Lung microvascular endothelial cell (primary cell): ENCODE results near the gene ZHX3. TPM values are rescaled to one million over a fixed set of nuclear protein-coding genes. Genes with fewer than 3 reads are reported as not detected.

Source experiments
- DNase-seq, 2 donors: peaks; one replicate each; pipeline versions ENCODE4 v3.0.0 to v3.0.0-alpha.2; 2010; ENCODE audit warnings: low read depth in 2 of 2
- total RNA-seq: library from RNA; depleted of rRNA; stranded (reverse); fragments of >200 nt; gene quantifications from 2 replicates; pipeline ENCODE4 v1.2.1, GENCODE V29; 2014

Gene ZHX3
- total RNA-seq, 1 donor from 2014 or later = 6.5 TPM

DNA sequence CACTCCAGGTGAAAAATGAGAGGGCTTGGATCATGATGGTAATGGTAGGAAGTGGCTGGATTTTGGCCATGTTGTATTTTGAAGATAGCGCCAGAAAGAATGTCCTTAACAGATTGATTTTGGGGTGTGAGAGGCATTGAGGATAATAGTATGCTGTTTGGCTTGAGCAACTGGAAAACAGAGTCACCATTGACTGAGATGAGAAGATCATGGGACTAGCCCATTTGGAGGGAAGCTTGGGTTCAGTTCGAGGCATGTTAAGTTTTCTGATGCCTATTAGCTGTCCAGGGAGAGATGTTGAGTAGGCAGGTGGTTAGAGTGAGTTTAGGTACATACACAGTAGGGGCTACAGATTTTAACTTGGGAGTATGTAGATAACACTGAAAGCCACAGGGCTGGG, 156.8 kb downstream of the ZHX3 start:
- no peak for DNase-seq

DNA sequence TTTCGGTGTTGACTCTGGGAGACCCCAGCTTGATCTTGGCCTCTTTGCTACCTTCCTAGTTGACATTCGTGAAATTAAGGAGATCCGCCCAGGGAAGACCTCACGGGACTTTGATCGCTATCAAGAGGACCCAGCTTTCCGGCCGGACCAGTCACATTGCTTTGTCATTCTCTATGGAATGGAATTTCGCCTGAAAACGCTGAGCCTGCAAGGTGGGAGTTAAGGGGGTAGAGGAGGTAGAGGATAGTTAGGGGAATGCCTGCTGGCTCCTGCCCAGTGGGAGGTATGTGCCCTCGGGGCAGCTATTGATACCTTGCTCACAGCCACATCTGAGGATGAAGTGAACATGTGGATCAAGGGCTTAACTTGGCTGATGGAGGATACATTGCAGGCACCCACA, 158.0 kb downstream of the ZHX3 start:
- DNase-seq = no peak

DNA sequence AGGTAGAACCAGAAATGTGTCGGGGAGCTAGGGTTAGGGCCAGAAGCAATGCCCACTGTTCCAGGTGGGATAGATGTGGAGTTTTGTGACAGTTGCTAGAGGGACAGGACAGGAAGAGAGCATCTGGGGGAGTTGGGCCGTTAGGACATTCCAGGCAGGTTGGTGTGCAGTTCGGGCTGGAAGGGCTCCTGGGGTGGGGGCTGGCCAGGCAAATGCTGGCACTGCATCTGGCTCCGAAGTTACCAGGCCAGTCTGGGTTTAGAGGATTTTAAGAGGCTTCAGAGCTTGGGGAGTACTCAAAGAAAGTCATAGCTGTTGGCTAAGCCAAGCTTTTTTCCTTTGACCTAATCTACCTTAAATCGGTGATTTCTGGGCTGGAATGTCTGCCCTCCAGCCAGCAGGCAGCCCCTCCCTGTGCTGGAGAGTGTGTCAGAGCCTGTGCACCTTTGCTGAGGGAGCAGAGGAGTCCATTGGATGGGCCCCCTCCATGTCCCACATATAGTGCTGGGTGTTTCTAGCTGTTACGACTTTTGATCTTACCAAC, 159.4 kb downstream of the ZHX3 start:
- no peak for DNase-seq

GRCh38 chr20:41155261-41155660, 162.3 kb downstream of the ZHX3 start:
- DNase-seq = no peak

DNA sequence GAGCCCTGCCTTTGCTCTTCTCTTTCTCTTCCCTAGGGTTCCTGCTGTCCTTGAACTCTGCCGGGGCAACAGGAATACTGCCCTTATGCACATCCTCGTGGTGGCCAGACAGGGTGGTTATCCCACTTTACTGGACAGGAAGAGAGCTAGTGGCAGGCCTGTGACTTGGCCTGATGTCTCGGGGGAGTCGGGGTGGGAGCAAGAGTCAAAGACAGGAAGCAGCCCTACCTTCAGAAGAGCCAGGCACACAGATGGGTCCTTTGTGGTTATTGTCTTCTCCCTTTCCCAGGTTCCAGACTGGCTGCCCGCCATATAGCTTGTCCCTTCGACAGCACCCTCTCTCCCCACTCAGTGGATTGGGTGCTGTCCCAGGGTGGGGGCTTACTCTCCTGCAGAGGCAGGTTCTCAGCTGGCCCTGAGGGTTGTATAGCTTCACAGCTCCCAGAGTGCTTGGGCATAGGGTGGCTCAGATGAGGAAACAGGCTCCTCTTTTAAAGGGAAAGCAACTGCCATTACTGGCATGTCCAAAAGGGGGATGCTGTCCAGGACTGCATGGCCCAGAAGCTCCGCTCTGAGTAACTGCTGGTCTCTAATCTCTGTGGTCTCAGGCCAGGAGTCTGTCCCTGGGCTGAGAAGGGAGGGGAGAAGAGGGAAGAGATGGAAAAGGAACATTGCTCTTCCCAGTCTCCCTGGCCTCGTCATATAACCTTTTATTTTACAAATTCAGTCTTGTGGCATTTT, 162.9 kb downstream of the ZHX3 start:
- DNase-seq = no peak

DNA sequence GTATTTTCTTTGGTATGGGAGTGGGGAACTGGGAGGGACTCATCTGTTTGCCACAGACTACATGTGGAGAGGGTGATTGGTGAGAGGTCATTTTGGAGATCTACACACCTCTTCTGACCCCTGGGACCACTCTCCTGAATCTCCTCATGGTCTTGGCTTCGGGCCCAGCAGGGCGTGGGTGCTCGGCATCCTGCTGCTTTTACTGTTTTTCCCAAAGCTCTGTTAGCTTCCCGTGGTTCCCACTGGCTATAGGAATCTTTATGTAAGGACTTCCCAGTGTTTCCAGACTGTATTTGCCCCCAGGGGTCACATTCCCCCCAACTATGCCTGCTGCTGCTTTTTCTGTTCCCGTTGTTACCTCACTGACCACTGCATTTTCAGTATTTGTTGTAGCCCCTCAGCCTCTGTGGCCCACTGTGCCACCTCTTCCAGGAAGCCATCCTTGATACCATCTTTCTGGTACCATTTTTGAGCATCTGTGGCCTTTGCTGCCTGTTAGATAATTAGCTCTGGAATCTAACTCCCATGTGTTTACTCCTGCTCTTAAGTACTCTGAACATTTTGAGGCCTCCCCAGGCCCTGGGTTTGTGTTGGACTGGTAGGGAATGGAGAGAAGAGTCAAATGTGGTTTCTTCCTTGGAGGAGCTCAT, 165.3 kb downstream of the ZHX3 start:
- DNase-seq = peak in 1 of 2 donors; percentile 43

GRCh38 chr20:41151134-41151869, 166.2 kb downstream of the ZHX3 start:
- peak in 1 of 2 donors; percentile 37 for DNase-seq

DNA sequence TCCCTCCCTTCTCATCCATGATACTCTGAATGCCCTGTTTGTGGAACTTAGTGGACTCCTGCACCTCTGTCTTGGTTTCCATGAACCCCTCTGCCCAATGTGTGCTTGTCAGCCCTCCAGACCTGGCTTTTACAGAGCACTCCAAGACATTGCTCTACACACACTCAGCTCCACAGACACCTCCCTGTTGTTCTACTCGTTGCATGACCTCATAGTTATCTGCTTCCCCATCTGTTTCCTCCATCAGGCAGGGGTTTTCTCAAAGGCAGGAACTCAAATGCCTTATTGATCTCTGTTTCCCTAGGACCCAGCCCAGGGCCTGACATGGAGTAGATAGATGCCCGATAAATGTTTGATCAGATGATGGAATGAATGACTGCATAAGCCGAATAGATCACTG, 166.9 kb downstream of the ZHX3 start:
- DNase-seq = peak; percentile 69 to 95

DNA sequence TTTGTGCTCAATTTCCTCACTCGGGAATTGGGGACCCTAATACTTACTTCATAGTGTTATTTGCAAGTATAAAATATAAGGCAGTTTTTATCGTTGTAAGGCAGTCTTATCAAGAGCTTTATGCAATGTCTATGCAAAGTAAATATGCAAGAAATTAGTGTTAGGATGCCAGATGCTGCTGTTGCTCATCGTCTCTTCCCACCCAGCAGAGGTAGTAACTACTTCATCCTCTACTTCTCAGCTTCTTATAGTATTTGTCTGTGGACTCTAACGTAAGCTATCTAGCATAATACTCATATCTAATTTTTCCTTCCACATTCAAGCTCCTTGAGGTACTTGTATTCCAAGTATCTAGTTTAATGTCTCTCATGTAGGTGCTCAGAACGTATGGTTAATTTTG, 168.6 kb downstream of the ZHX3 start:
- no peak for DNase-seq

DNA sequence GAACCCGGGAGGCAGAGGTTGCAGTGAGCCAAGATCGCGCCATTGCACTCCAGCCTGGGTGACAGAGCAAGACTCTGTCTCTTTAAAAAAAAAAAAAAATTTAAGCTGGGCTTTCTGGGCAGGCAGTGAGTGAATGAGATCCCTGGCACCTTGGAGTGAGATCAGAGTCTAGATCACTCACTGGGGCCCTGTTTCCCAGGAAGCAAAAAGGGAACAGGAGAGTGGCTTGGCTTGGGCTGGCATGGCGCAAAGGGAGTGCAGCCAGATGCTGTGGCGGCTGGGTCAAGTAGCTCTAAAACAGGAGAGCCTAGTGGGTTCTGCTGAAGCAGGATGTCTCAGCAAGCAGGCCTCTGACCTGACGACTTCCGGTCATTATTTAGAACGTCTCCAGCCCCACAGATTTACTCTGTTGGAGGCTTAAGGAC, 169.8 kb downstream of the ZHX3 start:
- DNase-seq = peak in 1 of 2 donors; percentile 93

- DNase-seq = peak; percentile 60 to 73
Measured at GRCh38 chr20:41145821-41146620, 171.5 kb downstream of the ZHX3 start.

- no peak for DNase-seq
Measured at GRCh38 chr20:41145317-41145716, 172.2 kb downstream of the ZHX3 start.

- no peak for DNase-seq
Measured at GRCh38 chr20:41143354-41143753, 174.2 kb downstream of the ZHX3 start.

- no peak for DNase-seq
Measured at GRCh38 chr20:41142919-41143318, 174.6 kb downstream of the ZHX3 start.

DNA sequence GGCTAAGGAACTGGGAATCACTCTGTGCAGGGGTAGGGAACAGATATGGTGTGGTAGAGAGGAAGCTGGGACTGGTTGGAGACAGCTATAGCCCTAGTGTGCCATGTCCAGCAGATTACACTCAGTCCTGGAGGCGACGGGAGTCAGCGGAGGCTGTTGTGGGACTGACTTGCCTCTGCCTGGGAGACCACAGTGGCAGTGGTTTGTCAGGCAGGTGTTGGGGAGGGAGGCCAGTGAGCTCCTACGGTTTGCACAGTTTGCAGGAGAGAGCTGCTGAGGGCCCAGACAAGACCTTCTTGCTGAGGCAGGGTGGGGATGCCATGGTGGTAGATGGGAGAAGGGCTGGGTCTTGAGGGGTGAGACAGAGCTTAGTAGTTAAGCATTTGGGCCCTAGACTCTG, 175.3 kb downstream of the ZHX3 start:
- DNase-seq = no peak

DNA sequence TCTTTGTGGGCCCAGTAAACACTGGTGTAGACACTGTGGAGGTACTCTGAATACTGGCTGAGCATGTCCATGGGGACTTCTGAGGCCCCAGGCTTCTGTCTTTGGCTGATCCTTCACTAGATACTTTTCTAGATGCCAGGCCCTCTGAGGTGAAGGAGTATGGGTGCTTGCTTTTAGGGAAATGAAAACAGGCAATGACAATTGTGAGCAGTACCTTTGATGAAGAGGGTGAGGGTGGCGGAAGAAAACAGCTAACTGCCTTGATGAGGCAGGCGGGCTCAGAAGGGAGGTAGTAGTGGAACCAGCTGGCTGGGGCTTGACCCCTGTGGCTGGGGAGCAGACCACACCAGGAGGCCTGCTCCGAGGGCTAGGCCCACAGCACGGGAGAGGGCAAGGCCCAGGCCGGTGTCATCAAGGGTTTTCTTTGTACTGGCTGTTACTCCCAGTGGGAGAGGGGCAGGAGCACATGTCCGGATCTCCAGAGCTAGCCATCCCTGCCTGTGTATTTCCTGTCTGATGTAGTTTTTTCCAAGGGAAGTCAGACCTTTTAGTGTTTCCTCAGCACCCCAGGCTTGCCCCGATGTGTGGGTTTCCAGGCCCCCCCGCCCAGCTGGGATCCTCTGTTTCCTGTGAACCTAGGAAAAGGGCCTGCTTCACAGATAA, 176.2 kb downstream of the ZHX3 start:
- peak; percentile 86 to 96 for DNase-seq

DNA sequence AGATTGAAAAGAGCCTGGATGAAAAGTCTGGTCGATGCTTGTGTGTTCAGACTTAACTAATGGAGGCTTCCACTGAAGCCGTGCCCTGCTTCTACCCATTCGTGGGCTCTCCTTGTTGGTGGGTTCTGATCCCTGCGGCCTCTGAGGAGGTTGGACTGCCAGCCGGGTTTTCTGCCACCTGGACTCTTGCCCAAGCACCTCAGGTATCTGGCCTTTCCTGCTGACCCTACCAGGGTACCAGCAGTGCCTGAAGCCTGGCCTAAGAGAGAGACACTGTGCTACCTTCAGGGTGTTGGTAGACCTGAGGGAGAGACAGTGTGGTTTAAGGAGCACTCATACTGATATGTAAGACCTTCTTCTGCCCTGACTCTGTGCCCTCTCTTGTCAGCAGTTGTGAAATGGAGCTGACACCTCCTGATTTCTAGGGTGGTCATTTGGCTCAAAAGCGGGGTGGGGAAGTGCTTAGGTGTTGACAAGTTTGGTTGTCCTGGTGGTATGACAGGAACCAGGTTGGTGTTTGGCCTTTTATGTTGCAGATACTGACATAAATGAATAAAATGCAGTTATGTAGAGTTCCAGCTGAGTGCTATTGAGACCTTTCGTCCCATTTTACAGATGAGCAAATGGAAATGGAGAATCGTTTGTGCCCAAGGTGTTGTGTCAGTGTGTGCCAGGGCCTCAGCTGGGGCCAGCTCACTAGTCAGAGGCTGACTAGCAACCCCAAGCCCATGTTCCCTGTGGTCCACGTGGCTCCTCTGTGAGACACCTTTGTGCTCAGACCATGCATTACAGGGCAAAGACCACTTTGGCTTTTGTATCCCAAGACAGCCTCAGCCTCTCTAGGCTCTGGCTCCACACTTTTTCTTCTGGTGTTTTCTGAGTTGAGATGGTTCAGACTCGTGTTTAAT, 177.1 kb downstream of the ZHX3 start:
- DNase-seq = peak in 1 of 2 donors; percentile 29

DNA sequence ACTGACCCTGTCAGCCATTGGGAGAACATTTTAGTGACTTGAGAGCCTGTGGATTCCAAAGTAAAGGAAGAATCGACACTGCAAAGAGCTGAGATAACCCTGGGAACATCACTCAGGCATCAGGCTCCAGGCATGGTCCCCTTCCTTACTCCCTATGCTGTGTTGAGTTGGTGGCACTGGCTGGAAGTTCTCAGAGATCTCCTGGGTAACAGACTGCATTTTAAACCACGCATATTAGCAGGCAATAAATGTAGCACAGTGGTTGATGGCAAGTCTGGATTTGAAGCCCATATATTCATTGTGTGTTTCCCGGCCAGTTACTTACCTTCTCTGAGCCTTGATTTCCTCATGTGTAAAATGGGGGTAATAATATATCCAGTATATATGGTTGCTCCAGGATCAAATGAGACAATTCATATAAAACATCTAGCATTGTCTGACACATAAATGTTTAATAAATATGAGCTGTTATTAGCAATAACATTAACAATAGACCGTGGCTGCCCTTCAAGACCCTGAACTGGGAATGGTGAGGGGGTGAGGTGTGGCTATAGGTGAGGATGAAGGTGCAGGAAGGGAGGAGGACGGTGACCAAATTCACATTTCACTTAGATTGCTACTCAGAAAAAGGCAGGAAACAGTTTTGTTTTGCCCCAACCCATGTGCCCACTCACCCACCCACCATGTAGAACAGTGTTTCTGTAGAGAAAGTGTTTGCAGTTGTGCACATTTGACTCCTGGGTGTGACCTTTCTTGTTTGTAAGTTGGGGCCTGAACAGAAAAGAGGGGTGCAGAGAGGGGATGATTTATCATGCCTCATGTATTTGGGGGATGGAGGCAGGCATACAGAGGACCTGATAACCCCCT, 178.1 kb downstream of the ZHX3 start:
- no peak for DNase-seq
